ENCODE measurements around the gene MZT1. TPM values are rescaled to one million over a fixed set of nuclear protein-coding genes. Genes with fewer than 3 reads are reported as not detected.

MZT1 gene
- total RNA-seq, 6 experiments from 2014 or later = 1.0 to 2.0 (median 1.9) TPM

DNA sequence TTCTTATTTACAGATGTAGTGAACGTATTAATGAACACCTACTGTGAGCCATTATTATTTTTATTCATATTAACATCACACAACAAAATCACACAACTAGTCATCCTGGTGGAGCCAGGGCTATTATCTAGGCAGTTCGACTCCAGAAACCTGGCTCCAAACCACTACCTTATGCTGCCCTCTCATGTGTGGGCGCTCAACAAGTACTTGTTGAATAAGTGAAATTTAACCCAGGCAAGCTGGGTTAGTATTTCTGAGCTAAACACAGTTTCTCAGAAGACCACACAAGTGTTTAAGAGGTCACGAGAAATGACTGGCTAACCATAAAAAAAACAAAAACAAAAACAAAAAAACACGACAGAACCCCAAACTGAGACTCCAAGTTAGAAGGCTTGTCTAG lies 33.6 kb downstream of the MZT1 start:
- H3K4me3 ChIP-seq = no peak overlapping the region
- H3K27ac ChIP-seq = no peak overlapping the region
- DNase-seq = no peak
- TF ChIP-seq, protein P1, sequence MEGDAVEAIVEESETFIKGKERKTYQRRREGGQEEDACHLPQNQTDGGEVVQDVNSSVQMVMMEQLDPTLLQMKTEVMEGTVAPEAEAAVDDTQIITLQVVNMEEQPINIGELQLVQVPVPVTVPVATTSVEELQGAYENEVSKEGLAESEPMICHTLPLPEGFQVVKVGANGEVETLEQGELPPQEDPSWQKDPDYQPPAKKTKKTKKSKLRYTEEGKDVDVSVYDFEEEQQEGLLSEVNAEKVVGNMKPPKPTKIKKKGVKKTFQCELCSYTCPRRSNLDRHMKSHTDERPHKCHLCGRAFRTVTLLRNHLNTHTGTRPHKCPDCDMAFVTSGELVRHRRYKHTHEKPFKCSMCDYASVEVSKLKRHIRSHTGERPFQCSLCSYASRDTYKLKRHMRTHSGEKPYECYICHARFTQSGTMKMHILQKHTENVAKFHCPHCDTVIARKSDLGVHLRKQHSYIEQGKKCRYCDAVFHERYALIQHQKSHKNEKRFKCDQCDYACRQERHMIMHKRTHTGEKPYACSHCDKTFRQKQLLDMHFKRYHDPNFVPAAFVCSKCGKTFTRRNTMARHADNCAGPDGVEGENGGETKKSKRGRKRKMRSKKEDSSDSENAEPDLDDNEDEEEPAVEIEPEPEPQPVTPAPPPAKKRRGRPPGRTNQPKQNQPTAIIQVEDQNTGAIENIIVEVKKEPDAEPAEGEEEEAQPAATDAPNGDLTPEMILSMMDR (IDR thresholded peaks at IDR 0.05) = no peak
- TF ChIP-seq POLR2A (IDR thresholded peaks at IDR 0.05) = no peak
- no peaks in the 10 kb centered on the region for H3K9me3 ChIP-seq
- no peaks in the 10 kb centered on the region for H3K4me1 ChIP-seq
- 36% methylated on average over 5 of the region's 5 CpGs for WGBS (ENCODE audit: insufficient coverage, low coverage, low lambda C conversion rate, missing lambda C conversion rate)
- no peaks in the 10 kb centered on the region for H3K36me3 ChIP-seq
- peaks cover 0 to 5% of the 10 kb centered on the region in 2 donors for H3K27me3 ChIP-seq
- intact Hi-C loops (cut with DNase I) = no loop called here
- no peak for ATAC-seq

DNA sequence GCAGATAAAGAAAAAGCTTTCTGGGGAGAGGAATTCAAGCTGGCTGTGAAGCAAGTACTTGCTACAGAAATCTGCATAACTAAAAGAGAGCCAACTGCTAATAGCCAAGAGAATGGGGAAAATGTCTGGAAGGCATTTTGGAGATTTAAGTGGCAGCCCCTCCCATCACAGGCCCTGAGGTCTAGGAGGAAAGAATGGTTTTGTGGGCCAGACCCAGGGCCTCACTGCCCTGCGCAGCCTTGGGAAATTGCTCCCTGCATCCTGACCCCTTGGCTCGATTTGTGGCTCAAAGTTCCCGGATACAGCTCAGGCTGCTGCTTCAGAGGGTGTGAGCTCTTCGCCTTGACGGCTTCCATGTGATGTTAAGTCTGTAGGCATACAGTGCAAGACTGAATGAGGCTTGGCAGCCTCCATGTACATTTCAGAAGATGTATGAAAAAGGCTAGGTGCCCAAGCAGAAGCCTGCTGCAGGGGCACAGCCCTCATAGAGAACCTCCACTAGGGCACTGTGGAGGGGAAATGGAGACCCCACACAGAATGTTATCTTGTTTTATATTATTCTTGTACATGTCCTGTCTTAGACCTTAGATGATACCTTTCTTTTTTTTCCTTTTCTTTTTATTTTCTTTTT lies 34.4 kb downstream of the MZT1 start:
- Histone ChIP-seq H3K27me3 (peaks cover 0 to 5% of the 10 kb centered on the region in 2 donors), H3K9me3 (no peaks in the 10 kb centered on the region), H3K4me3 (no peak overlapping the region), H3K27ac (no peak overlapping the region), H3K4me1 (no peaks in the 10 kb centered on the region), H3K36me3 (no peaks in the 10 kb centered on the region)
- intact Hi-C loops (cut with DNase I) = no loop called here
- DNase-seq = no peak
- WGBS (ENCODE audit: insufficient coverage, low coverage, low lambda C conversion rate, missing lambda C conversion rate) = no CpG with 5 or more reads among the region's 5 CpGs
- ATAC-seq = no peak
- TF ChIP-seq, protein P1 (IDR thresholded peaks at IDR 0.05) = no peak
- TF ChIP-seq POLR2A (IDR thresholded peaks at IDR 0.05) = no peak

DNA sequence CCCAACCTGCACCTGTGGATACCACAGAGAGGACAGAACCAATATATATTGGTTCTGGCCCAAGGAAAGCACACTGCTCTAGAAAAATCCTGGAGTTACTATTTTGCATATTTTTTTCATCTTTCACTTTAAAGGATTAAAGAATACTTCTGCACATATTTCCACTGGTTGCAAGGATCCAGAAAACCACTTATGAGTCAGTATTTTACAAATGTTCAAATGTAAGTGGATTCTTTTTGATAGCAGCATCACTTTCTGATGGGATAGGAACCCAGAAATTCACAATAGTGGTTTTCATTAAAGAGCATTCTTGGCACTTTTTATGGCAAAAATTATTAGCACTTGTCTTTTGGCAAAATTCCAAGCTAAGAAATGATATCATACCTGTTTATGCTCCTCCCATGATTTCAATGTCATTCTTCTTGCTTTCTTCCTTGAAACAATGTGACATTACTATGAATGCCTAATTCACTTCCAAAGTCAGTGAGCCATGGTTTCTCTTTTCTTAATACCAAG lies 38.2 kb downstream of the MZT1 start:
- Histone ChIP-seq H3K9me3 (no peaks in the 10 kb centered on the region), H3K27me3 (no peaks in the 10 kb centered on the region), H3K27ac (no peak overlapping the region), H3K36me3 (no peaks in the 10 kb centered on the region), H3K4me3 (no peak overlapping the region), H3K4me1 (no peaks in the 10 kb centered on the region)
- ATAC-seq = no peak
- no peak for DNase-seq
- intact Hi-C loops (cut with DNase I) = no loop called here
- no peak for TF ChIP-seq POLR2A (IDR thresholded peaks at IDR 0.05)
- TF ChIP-seq, protein P1 (IDR thresholded peaks at IDR 0.05) = no peak

DNA sequence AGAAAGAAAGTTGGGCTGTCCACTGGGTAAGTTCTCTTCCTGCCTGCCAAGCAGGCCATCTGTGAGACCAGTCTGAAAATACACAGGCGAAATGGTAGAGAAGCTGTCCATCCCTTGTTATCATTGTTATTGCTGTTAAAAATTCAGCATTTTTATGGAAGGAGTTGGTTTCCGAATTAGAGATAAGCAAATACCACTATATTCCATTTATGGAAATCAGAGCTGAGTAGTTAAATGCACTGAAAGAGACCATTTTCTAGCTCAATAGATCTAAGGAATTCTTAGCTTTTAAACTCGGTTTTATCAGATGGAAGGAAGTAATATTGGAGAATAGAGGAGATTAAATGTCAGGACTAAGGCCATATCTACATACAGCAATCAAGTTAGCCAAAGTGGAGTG lies 40.7 kb downstream of the MZT1 start:
- TF ChIP-seq POLR2A (IDR thresholded peaks at IDR 0.05) = no peak
- TF ChIP-seq, protein P1 (IDR thresholded peaks at IDR 0.05) = no peak
- no peaks in the 10 kb centered on the region for H3K4me1 ChIP-seq
- WGBS (ENCODE audit: insufficient coverage, low coverage, low lambda C conversion rate, missing lambda C conversion rate) = 30% methylated on average over 3 of the region's 3 CpGs
- H3K36me3 ChIP-seq = no peaks in the 10 kb centered on the region
- DNase-seq = no peak
- H3K9me3 ChIP-seq = no peaks in the 10 kb centered on the region
- H3K4me3 ChIP-seq = no peak overlapping the region
- intact Hi-C loops (cut with DNase I) = no loop called here
- no peaks in the 10 kb centered on the region for H3K27me3 ChIP-seq
- no peak for ATAC-seq
- H3K27ac ChIP-seq = no peak overlapping the region

Measured in right lobe of liver (tissue), 6 donors.